Stimulated activated effector memory CD8-positive, alpha-beta T cell treated with anti-CD3 and anti-CD28 coated beads, Interleukin-12 subunit alpha, Interleukin-12 subunit beta, amount 100 ng/mL, for 72 hours (primary cell): Measurements from ENCODE around the gene C1RL.

Experiments used
- ATAC-seq: fragments of 150-1000 bp; cut with Tn5 transposase; 2 replicates; pipeline ENCODE4 v1.10.0; 2021
- DNase-seq, 2 donors: peaks; one replicate each; pipeline ENCODE4 v3.0.0; 2021 to 2022; ENCODE audit warnings: low spot score in 2 of 2
- H3K27ac Mint-ChIP-seq: one replicate; pipeline ENCODE4 v1.8.0; 2022; ENCODE audit warnings: mild to moderate bottlenecking, mixed read lengths
- H3K36me3 Mint-ChIP-seq: one replicate; pipeline ENCODE4 v1.8.0; 2022; ENCODE audit warnings: mild to moderate bottlenecking, mixed read lengths
- H3K4me1 Mint-ChIP-seq: one replicate; pipeline ENCODE4 v1.8.0; 2022; ENCODE audit warnings: mixed read lengths
- H3K4me3 Mint-ChIP-seq: one replicate; pipeline ENCODE4 v1.8.0; 2022; ENCODE audit warnings: mild to moderate bottlenecking, mixed read lengths
- H3K9me3 Mint-ChIP-seq: one replicate; pipeline ENCODE4 v1.8.0; 2022; ENCODE audit warnings: mixed read lengths

The C1RL gene

DNA sequence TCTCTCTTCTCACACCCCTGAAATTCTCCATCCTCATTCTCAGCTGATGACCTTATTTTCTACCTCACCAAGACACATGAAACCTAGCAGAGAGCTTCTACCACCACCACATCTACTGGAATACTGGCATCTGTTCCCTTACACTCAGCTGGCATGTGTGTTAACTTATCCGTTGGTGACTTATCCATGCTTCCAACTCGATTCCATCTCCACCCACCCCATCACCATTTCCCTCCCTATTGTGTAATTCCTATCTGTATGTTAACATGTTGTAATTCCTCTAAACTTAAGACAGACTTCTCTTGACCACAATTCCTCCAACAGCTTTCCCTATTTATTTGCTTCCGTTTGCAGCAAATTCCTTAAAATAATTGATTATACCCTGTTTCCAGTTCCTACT, 33.1 kb downstream of the C1RL start:
- Mint-ChIP-seq H3K4me1 (peaks cover 11% of the 10 kb centered on the region), H3K36me3 (no peaks in the 10 kb centered on the region), H3K4me3 (no peak overlapping the region), H3K27ac (peak overlapping the region; percentile 45), H3K9me3 (no peaks in the 10 kb centered on the region)
- DNase-seq (no peak), ATAC-seq (no peak)

DNA sequence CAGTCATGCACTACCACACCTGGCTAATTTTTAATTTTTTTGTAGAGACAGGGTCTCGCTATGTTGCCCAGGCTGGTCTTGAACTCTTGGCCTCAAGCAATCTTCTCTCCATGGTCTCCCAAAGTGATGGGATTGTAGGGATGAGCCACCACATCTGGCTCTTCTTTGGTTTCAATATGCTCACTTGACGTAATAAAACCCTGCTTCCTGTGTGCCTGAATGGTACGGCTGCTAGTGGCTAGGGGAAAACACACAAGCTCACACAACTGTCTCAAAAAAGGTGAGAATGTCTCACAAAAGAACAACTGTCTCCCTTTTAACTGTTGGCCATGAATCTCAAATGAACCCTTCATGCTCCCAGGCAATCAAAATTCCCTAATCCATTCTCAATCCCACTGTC, 33.5 kb downstream of the C1RL start:
- ATAC-seq, result no peak
- Mint-ChIP-seq H3K4me1 (peaks cover 11% of the 10 kb centered on the region), H3K27ac (peak overlapping the region; percentile 45), H3K9me3 (no peaks in the 10 kb centered on the region), H3K4me3 (no peak overlapping the region), H3K36me3 (no peaks in the 10 kb centered on the region)
- no peak for DNase-seq

DNA sequence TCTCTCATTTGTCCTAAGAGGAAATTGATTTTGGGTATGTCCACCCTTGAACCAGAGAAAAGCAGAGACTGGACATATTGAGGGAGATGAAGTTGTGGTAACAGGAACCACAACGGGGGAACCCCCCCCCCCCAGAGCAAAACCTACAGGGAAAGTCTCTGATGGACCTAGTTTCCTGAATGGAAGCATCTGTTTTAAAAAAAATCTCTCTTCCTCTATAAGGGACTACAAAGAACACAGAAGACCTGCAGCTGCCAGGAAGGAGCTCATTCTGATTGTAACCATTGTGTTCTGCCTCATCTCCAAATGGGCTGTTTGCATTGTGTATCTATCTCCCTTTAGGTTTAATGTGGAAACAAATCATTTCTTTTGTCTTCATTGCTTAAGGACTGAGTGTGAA, 35.1 kb downstream of the C1RL start:
- ATAC-seq (no peak), DNase-seq (no peak)
- Mint-ChIP-seq H3K4me3 (no peak overlapping the region), H3K4me1 (peaks cover 11% of the 10 kb centered on the region), H3K36me3 (no peaks in the 10 kb centered on the region), H3K9me3 (no peaks in the 10 kb centered on the region), H3K27ac (no peak overlapping the region)

DNA sequence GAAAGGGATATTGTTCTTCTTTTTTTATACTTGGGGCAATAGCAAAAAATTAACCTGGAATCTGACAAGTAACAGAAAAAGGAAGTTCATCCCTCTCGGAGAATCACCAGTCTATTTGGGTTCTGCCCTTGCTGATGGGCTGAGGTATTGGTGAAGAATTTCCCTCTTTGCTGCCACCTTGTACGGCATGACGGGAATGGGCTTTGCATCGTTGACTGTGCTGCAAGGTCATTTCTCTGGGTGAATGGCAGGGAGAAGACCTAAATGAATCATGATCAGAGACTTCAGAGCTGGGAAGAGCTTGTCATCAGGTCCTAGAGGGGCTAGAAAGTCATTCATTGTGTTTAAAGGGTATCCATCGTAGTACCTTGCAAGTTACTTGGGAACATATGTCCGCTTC, 36.5 kb downstream of the C1RL start:
- Mint-ChIP-seq H3K36me3 (no peaks in the 10 kb centered on the region), H3K9me3 (no peaks in the 10 kb centered on the region), H3K27ac (no peak overlapping the region), H3K4me3 (no peak overlapping the region), H3K4me1 (peaks cover 11% of the 10 kb centered on the region)
- DNase-seq, result no peak
- ATAC-seq, result no peak

DNA sequence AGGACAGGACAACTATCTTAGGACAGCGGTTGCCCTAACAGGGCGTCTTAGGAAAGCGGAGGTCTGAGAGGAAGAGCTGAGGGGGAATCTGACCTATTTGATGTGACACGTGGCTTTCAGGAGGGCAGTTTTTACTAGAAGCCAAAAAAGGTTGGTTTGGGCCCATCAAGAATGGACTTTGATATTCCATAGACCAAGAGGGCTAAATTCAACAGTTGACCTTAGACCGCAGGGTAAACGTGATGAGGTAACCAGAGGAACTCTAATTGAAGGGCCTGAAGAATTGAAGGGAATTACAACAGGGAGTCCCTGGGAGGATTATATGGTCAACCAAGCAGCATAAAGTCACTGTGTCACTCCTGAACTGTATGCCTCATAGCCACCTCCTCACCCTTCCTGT, 37.0 kb downstream of the C1RL start:
- Mint-ChIP-seq H3K27ac (no peak overlapping the region), H3K9me3 (no peaks in the 10 kb centered on the region), H3K36me3 (no peaks in the 10 kb centered on the region), H3K4me3 (no peak overlapping the region), H3K4me1 (peaks cover 11% of the 10 kb centered on the region)
- no peak for ATAC-seq
- DNase-seq, result no peak

DNA sequence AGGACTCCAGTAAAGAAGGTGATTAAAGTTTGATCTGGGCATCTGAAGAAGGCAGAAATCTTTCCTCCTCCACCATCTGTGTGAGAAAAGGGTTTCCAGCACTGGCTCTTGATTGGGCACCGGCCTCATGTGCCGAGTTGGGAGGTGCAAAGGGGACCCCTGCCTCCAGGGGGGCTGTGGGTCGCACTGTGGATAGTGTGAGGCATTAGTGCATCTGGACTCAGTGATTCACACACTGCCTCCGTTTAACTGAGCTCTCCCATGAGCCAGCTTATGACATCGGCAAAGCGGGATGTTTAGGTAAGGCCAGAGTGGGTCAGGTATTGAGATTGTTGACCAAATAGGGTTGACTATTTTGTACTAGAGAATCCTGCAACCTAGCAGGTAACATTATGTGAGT, 39.6 kb downstream of the C1RL start:
- H3K4me3 Mint-ChIP-seq, result no peak overlapping the region
- no peaks in the 10 kb centered on the region for H3K9me3 Mint-ChIP-seq
- H3K27ac Mint-ChIP-seq, result no peak overlapping the region
- no peak for ATAC-seq
- no peak for DNase-seq
- no peaks in the 10 kb centered on the region for H3K36me3 Mint-ChIP-seq
- H3K4me1 Mint-ChIP-seq, result no peaks in the 10 kb centered on the region

DNA sequence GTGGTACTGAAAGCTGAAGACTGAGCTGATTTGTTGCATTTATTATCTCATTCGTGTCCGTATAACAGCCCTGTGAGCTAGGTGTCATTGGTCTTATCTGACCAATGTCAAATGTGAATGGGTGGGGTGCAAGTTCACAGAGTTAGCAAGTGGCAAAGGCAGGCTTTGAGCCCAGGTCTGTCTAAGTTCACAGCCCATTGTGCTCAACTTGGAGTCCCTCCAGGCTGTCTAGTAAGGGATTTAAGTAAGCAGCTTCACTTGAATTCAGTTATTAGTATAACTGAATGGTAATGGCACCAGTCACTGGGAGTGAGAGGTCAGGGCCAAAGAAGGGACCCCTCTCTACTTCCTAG, 40.0 kb downstream of the C1RL start:
- H3K4me3 Mint-ChIP-seq, result no peak overlapping the region
- H3K9me3 Mint-ChIP-seq, result no peaks in the 10 kb centered on the region
- DNase-seq (no peak), ATAC-seq (no peak)
- H3K4me1 Mint-ChIP-seq, result no peaks in the 10 kb centered on the region
- no peaks in the 10 kb centered on the region for H3K36me3 Mint-ChIP-seq
- H3K27ac Mint-ChIP-seq, result no peak overlapping the region

DNA sequence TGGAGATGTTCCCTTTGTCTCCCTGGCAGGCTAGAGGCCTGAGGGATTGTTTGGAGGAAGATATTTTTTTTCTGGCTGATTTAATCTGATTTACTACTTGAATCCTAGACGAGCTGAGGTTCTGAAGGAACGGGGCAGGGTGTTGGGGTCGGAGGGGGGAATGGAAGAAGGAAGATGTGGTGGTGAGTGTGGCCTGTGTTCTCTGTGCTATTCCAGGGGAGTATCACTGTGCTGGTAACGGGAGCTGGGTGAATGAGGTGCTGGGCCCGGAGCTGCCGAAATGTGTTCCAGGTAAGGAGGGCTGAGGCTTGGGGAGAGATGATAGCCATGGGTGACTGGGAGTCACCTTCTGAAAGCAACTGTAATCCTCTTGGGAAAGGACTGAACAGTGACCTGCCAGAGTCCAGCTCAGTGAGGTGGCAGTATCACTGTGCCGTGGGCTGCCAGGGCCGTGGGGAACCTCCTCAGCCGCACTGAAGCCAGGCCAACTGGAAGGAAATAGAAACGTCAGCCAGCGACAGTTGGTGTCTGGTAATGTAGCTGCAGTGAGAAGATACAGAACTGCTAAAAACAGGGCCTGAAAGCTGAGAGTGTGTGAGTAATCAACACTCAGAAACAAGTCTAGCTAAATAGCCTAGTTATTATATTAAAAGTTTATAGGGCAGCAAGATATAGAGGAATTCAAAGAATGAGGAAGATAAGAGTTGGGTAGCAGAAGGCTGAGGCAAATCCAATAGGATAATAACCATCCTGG, 40.6 kb downstream of the C1RL start:
- Mint-ChIP-seq H3K4me3 (no peak overlapping the region), H3K36me3 (no peaks in the 10 kb centered on the region), H3K9me3 (no peaks in the 10 kb centered on the region), H3K4me1 (no peaks in the 10 kb centered on the region), H3K27ac (no peak overlapping the region)
- DNase-seq (no peak), ATAC-seq (no peak)

DNA sequence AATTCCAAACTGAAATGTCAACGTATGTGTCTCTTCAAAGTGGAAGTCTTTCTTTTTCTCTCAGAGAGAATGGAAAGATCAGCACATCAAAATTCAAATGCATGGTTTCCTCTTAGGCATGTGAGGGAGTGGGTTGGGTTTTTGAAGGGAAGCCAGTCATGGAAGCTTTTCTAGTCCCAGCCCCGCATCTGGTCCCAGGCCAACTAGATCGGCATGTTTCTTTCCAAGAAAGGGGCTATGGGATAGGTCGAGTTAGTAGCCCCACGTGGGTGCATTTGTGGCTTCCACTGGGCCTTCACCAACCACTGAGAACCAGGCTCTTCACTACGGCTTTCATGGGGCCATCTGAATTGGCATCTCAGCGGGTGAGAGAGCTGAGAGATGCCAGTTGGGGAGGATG, 41.9 kb downstream of the C1RL start:
- no peak overlapping the region for H3K4me3 Mint-ChIP-seq
- DNase-seq (no peak), ATAC-seq (no peak)
- H3K36me3 Mint-ChIP-seq, result no peaks in the 10 kb centered on the region
- no peaks in the 10 kb centered on the region for H3K9me3 Mint-ChIP-seq
- no peak overlapping the region for H3K27ac Mint-ChIP-seq
- H3K4me1 Mint-ChIP-seq, result no peaks in the 10 kb centered on the region

DNA sequence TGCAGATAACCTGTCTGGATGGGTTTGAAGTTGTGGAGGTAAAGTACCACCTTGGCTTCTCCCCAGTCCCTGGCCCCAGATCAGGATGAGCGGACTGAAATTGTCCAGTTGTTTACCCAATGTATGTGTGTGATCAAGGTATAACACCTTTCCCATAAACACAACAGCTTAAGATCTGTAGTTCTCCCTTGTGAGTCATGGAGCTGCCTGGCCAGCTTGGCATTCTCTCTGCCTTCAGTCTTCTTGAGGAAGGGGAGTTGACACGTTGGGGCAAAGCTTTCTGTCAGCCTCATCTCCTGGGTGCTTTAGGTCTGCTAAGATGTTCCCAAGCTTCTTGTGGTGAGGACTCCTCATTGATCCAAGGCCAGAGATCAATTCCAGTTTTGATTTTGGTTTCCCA, 42.4 kb downstream of the C1RL start:
- ATAC-seq (no peak), DNase-seq (no peak)
- H3K4me1 Mint-ChIP-seq, result no peaks in the 10 kb centered on the region
- H3K4me3 Mint-ChIP-seq, result no peak overlapping the region
- H3K9me3 Mint-ChIP-seq, result no peaks in the 10 kb centered on the region
- H3K27ac Mint-ChIP-seq, result no peak overlapping the region
- no peaks in the 10 kb centered on the region for H3K36me3 Mint-ChIP-seq

DNA sequence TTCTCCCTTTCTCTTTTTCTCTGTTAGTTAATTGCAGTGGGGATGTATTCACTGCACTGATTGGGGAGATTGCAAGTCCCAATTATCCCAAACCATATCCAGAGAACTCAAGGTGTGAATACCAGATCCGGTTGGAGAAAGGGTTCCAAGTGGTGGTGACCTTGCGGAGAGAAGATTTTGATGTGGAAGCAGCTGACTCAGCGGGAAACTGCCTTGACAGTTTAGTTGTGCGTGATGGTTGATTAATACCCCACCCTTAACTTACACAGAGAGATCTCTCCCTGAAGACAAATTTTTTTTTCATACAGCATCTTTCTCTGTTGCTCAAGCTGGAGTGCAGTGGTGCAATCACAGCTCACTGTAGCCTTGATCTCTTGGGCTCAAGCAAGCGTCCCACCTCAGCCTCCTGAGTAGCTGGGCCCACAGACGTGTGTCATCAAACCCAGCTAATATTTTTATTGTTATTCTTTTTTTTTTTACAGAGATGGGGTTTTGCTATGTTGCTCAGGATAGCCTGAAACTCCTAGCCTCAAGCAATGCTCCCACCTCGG, 43.9 kb downstream of the C1RL start:
- no peaks in the 10 kb centered on the region for H3K9me3 Mint-ChIP-seq
- DNase-seq (no peak), ATAC-seq (no peak)
- H3K4me1 Mint-ChIP-seq, result no peaks in the 10 kb centered on the region
- H3K27ac Mint-ChIP-seq, result no peak overlapping the region
- H3K36me3 Mint-ChIP-seq, result no peaks in the 10 kb centered on the region
- no peak overlapping the region for H3K4me3 Mint-ChIP-seq

DNA sequence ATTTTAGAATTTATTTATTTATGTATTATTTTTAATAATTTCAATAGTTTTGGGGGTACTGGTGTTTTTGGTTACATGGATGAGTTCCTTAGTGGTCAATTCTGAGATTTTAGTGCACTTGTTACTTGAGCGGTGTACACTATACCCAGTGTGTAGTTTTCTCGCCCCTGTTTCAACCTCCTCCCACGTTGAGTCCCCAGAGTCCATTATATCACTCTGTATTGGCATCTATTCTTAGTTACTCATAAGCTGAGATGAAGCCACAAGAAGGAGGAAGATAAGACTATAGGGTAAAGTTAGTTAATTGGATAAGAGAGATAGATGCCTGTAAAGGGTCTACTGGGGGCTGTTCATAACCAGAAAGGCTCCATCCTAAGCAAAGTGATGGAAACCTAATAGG, 44.5 kb downstream of the C1RL start:
- Mint-ChIP-seq H3K36me3 (no peaks in the 10 kb centered on the region), H3K4me3 (no peak overlapping the region), H3K9me3 (no peaks in the 10 kb centered on the region), H3K4me1 (no peaks in the 10 kb centered on the region), H3K27ac (no peak overlapping the region)
- DNase-seq, result no peak
- no peak for ATAC-seq

DNA sequence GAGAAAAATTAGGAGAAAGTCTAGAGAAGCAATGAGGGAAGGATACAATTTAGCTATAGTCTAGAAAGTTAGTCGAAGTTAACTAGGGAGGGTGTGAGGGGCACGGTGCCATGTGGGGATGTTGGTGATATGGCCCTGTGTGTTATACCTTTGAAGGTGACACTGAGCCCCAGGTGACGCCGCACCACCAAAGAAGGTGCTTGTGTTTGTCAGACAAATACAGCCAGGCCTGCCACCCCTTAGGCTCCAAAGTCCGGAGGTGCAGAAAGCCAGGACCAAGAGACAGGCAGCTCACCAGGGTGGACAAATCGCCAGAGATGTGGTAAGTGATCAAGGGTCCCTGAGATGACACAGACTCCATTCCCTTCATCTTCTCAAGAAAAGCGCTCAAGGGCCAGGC, 47.4 kb downstream of the C1RL start:
- Mint-ChIP-seq H3K4me1 (no peaks in the 10 kb centered on the region), H3K27ac (no peak overlapping the region), H3K9me3 (no peaks in the 10 kb centered on the region), H3K4me3 (no peak overlapping the region), H3K36me3 (no peaks in the 10 kb centered on the region)
- DNase-seq, result no peak
- ATAC-seq, result no peak

DNA sequence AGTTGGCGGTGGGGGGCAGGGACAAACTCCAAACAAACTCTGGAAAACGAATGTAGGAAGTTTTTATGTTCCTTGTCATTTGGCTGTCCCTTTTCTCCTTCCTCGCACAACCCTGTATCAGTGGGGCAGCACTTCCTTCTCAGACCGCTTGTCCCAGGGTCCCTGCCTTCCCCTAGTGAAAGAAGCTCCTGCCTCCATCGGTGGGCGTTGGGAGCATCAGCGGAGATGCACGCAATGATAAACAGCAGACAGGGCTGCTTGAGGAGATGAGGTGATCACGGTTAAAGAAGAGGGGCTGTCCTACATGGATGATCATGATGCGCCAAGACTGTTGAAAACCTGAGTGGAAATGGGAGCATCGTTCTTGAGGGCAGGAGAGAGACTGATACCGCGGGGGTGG, 47.9 kb downstream of the C1RL start:
- Mint-ChIP-seq H3K4me3 (no peak overlapping the region), H3K27ac (no peak overlapping the region), H3K9me3 (no peaks in the 10 kb centered on the region), H3K36me3 (no peaks in the 10 kb centered on the region), H3K4me1 (no peaks in the 10 kb centered on the region)
- DNase-seq (no peak), ATAC-seq (no peak)

DNA sequence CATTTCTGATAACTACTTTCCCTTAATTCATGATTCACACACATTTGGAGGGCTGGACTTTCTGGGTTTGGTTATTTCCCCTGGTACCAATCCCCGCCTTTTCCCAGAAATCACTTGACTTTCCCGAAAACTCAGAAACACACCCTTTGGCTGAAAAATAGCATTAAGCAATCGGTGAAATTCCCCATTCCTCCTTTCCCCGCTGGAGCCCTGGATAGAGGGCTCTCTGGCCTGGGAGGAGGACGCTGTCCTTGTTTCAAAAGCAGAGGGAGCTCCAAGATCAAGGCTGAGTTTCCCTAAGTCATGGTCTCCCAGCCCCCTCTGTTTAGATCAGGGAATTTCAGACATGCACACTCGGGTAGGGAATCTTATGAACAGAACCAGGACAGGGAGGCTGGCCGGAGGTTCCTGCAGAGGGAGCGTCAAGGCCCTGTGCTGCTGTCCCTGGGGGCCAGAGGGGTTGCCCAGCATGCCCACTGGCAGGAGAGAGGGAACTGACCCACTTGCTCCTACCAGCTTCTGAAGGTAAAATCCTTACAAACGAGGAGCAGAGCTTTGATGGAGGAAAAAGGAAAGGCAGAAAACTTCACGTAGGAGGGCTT, 48.6 kb downstream of the C1RL start, which contains the start of gene C1S:
Gene C1S, plus strand, starts transcription at position 366 of the 602 bp plus-strand sequence. CDS start 1,195 bp downstream, outside the sequence.
- Mint-ChIP-seq H3K4me3 (no peak within 1 kb of the TSS), H3K36me3 (no peaks in the 10 kb centered on the region), H3K4me1 (no peaks in the 10 kb centered on the region), H3K27ac (no peak within 1 kb of the TSS), H3K9me3 (no peaks in the 10 kb centered on the region)
- ATAC-seq (no peak), DNase-seq (no peak)

DNA sequence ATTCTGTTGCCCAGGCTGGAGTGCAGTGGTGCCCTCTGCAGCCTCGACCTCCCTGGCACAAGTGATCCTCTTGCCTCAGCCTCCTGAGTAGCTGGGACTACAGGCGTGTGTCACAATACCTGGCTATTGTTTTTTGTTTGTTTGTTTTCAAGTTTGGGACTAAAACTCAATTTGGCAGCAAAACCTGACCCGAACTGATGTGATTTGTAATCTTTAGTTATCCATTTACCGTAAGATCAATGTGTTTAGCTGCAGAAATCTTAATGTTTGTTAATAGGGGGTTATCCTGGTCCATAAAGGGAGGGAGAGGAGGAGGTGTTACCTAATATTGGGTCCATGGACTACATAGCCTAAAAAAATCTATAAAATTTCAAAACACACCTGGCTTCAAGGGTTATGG, 49.2 kb downstream of the C1RL start:
- Mint-ChIP-seq H3K36me3 (no peaks in the 10 kb centered on the region), H3K4me3 (no peak overlapping the region), H3K27ac (no peak overlapping the region), H3K4me1 (no peaks in the 10 kb centered on the region), H3K9me3 (no peaks in the 10 kb centered on the region)
- ATAC-seq (no peak), DNase-seq (no peak)
